H1 (cell line): ENCODE measurements around the gene SLC37A1. TPM values are rescaled to one million over a fixed set of nuclear protein-coding genes. Genes with fewer than 3 reads are reported as not detected.

Experiments used
- HDAC6 ChIP-seq: IDR thresholded peaks from one replicate; pipeline ENCODE4 v1.7.1; 2012; ENCODE audit warnings: low read depth, mild to moderate bottlenecking, inconsistent platforms, low read length, moderate library complexity
- JUND ChIP-seq: IDR thresholded peaks from 2 replicates; pipeline ENCODE4 v1.6.1; 2011; ENCODE audit warnings: mild to moderate bottlenecking, improper control_type of control experiment, low read length
- POU5F1 ChIP-seq: IDR thresholded peaks from 2 replicates; pipeline ENCODE4 v1.6.1; 2011; ENCODE audit warnings: low read depth, mild to moderate bottlenecking, low read length, moderate library complexity
- polyA plus RNA-seq, 7 experiments: library from polyadenylated mRNA; depleted of rRNA in 3 of 7; stranded (reverse) in 5 of 7; unstranded in 2 of 7; fragments of >200 nt in 5 of 7; fragments of 200-250 nt in 2 of 7; gene quantifications; 1 replicate in 5 of 7; 2 replicates in 1 of 7; 4 replicates in 1 of 7; pipeline versions ENCODE4 v1.2.1 to v1.2.3, GENCODE V29; 2011 to 2013; ENCODE audit warnings: missing spikeins in 2 of 7, mixed read lengths in 2 of 7
- total RNA-seq: library from RNA; stranded (reverse); fragmentation: NEBNext Ultra II Directional; extraction: Animal tissue kit (Norgen Biotek cat#: 25700); gene quantifications from 2 replicates; pipeline ENCODE4 v1.2.1, GENCODE V29; 2021

SLC37A1 gene
- total and polyA plus RNA-seq, 2 of the 8 experiments (the other 6 are each of a cell fraction or from before 2014, with no cell fraction given) = 15.6 to 30.9 TPM

- no peak for TF ChIP-seq JUND
- no peak for TF ChIP-seq POU5F1
- TF ChIP-seq HDAC6 = no peak
Observed at GRCh38 chr21:42466700-42467099, 47.0 kb upstream of the SLC37A1 start (continued).
